MM.1S (cell line): ENCODE data around the gene DGKG.

Experiments
- DNase-seq: peaks from one replicate; pipeline ENCODE4 v3.0.0-alpha.2; 2015
- H2AFZ ChIP-seq: fragments of 300-600 bp; sonication (generic); 2 replicates; pipeline ENCODE4 v1.6.0; 2016; ENCODE audit warnings: antibody characterized with exemption, low read length
- H3F3A ChIP-seq: fragments of 300-600 bp; sonication (generic); 2 replicates; pipeline ENCODE4 v1.6.1; 2016; ENCODE audit warnings: mild to moderate bottlenecking, antibody characterized with exemption, low read length, moderate library complexity, mixed read lengths; ENCODE audit not compliant: insufficient read depth
- H3K27ac ChIP-seq: fragments of 300-600 bp; sonication (generic); 2 replicates; pipeline ENCODE4 v1.5.1; 2016; ENCODE audit warnings: mild to moderate bottlenecking, low read length
- H3K27me3 ChIP-seq: fragments of 300-600 bp; sonication (generic); replicated peaks from 2 replicates; pipeline ENCODE4 v1.6.0; 2016; ENCODE audit warnings: low read length; ENCODE audit not compliant: insufficient read depth
- H3K36me3 ChIP-seq: fragments of 300-600 bp; sonication (generic); replicated peaks from 2 replicates; pipeline ENCODE4 v1.6.1; 2016; ENCODE audit warnings: mild to moderate bottlenecking, low read length, mixed read lengths; ENCODE audit not compliant: insufficient read depth
- H3K4me1 ChIP-seq: fragments of 300-600 bp; sonication (generic); 2 replicates; pipeline ENCODE4 v1.6.1; 2016; ENCODE audit warnings: low read length, mixed read lengths
- H3K4me2 ChIP-seq: fragments of 300-600 bp; sonication (generic); 2 replicates; pipeline ENCODE4 v1.6.0; 2016; ENCODE audit warnings: low read depth, low read length
- H3K4me3 ChIP-seq: fragments of 300-600 bp; sonication (generic); 2 replicates; pipeline ENCODE4 v1.5.1; 2016; ENCODE audit warnings: low read length, mixed read lengths
- H3K79me2 ChIP-seq: fragments of 300-600 bp; sonication (generic); 2 replicates; pipeline ENCODE4 v1.6.1; 2016; ENCODE audit warnings: mixed run types, low read length, mixed read lengths
- H3K9ac ChIP-seq: fragments of 300-600 bp; sonication (generic); 2 replicates; pipeline ENCODE4 v1.6.1; 2016; ENCODE audit warnings: low read length, mixed read lengths
- H3K9me2 ChIP-seq: fragments of 300-600 bp; sonication (generic); replicated peaks from 2 replicates; pipeline ENCODE4 v1.6.1; 2016; ENCODE audit warnings: mild to moderate bottlenecking, low read length, mixed read lengths; ENCODE audit not compliant: insufficient read depth
- H3K9me3 ChIP-seq: fragments of 300-600 bp; sonication (generic); replicated peaks from 2 replicates; pipeline ENCODE4 v1.6.1; 2016; ENCODE audit warnings: mild to moderate bottlenecking, low read length, mixed read lengths; ENCODE audit not compliant: insufficient read depth
- H4K20me1 ChIP-seq: fragments of 300-600 bp; sonication (generic); 2 replicates; pipeline ENCODE4 v1.6.1; 2016; ENCODE audit warnings: mild to moderate bottlenecking, low read length, moderate library complexity, mixed read lengths; ENCODE audit not compliant: insufficient read depth
- CTCF ChIP-seq: fragments of 300-600 bp; sonication (generic); IDR thresholded peaks from 2 replicates; pipeline ENCODE4 v1.5.1; 2016; ENCODE audit warnings: antibody characterized with exemption, low read length, mixed read lengths
- EZH2 ChIP-seq: fragments of 300-600 bp; sonication (generic); optimal IDR thresholded peaks from 2 replicates; pipeline ENCODE3; 2017; ENCODE audit warnings: low read depth, mild to moderate bottlenecking, antibody characterized with exemption, low read length, mixed read lengths
- EZH2phosphoT487 ChIP-seq: fragments of 300-600 bp; sonication (generic); IDR thresholded peaks from 2 replicates; pipeline ENCODE4 v1.6.1; 2018; ENCODE audit warnings: antibody characterized with exemption, low read length

The DGKG gene

DNA sequence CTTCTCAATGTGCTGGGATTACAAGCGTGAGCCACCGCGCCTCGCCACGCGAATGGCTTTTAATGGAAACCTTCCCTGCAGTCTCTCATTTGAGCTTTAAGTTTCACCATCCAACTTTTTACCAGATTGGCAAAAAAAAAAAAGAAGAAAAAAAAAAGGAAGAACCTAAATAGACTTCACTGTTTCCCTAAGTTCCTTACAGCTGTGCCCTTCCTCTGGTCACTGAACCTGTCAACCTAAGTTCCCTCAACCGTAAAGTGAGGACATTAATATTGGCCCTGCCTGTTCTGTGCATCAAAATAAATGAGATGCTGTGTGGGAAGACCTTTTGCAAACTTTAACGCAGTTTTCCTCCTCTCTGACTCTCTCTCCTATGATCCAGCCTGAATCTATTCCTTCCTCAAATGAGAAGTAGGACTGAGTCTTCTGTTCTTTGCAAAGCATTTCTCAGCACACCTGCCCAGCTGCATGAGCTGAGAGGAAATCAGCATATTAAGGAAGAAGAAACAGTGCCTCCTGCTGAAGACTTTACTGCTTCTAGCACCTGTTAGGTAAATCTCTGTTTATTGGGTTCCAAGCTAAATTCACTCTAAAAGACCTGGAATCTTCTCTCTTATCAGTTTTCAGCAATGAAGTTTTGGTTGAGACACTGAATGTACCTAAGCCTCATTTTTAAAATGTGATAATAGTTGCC lies 153.6 kb downstream of the DGKG start:
- Histone ChIP-seq H3K4me1 (no peaks in the 10 kb centered on the region; the same call in 1 of the 2 replicates), H3K27me3 (no peaks in the 10 kb centered on the region), H2AFZ (no peak overlapping the region), H3K4me3 (no peak overlapping the region), H4K20me1 (no peaks in the 10 kb centered on the region), H3K36me3 (no peaks in the 10 kb centered on the region), H3F3A (no peaks in the 10 kb centered on the region), H3K79me2 (no peaks in the 10 kb centered on the region), H3K9me3 (no peaks in the 10 kb centered on the region), H3K4me2 (no peak overlapping the region), H3K27ac (no peak overlapping the region), H3K9me2 (no peaks in the 10 kb centered on the region), H3K9ac (no peak overlapping the region)
- TF ChIP-seq EZH2phosphoT487 (no peak), CTCF (peak; percentile 24; the same call in 1 of the 2 replicates)
- DNase-seq, result no peak

DNA sequence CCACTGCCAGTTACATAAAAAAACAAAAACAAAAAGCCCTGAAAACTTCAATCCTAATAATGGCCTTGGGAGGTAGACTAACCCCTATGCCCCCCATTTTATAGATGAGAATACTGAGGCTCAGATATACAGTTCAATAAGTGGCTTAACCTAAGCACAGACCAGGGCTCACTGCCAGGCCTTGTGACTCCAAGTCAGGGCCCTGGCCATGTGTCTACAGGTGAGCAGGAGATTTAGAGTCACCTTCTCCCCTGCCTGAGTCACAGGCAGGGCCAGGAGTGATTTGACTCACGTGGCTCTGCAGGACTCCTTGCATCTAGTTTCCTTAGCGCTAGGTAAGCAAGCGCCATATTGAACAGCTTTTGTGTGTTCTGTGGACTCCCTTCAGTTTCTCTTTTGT lies 154.5 kb downstream of the DGKG start:
- no peaks in the 10 kb centered on the region for H3K9me2 ChIP-seq
- H3F3A ChIP-seq, result no peaks in the 10 kb centered on the region
- no peaks in the 10 kb centered on the region for H3K27me3 ChIP-seq
- no peaks in the 10 kb centered on the region for H4K20me1 ChIP-seq
- no peaks in the 10 kb centered on the region for H3K79me2 ChIP-seq
- H3K4me1 ChIP-seq, result no peaks in the 10 kb centered on the region
- no peak overlapping the region for H3K27ac ChIP-seq
- no peak overlapping the region for H2AFZ ChIP-seq
- no peak for TF ChIP-seq CTCF
- TF ChIP-seq EZH2phosphoT487, result no peak
- no peak for TF ChIP-seq EZH2
- H3K4me2 ChIP-seq, result no peak overlapping the region
- H3K36me3 ChIP-seq, result no peaks in the 10 kb centered on the region
- no peak overlapping the region for H3K4me3 ChIP-seq
- no peaks in the 10 kb centered on the region for H3K9me3 ChIP-seq
- DNase-seq, result no peak
- H3K9ac ChIP-seq, result no peak overlapping the region

- Histone ChIP-seq H3K4me1 (no peaks in the 10 kb centered on the region), H3K79me2 (no peaks in the 10 kb centered on the region), H3K27me3 (no peaks in the 10 kb centered on the region), H3K9me2 (no peaks in the 10 kb centered on the region), H3K9ac (no peak overlapping the region), H4K20me1 (no peaks in the 10 kb centered on the region), H3K9me3 (no peaks in the 10 kb centered on the region), H3K36me3 (no peaks in the 10 kb centered on the region), H3K4me2 (no peak overlapping the region), H3F3A (no peaks in the 10 kb centered on the region), H3K4me3 (no peak overlapping the region), H2AFZ (no peak overlapping the region), H3K27ac (no peak overlapping the region)
- DNase-seq, result no peak
- TF ChIP-seq EZH2 (no peak), EZH2phosphoT487 (no peak), CTCF (no peak)
These were observed 161.3 kb downstream of the DGKG start for GRCh38 chr3:186200726-186201125.
